Hepatocyte (in vitro differentiated cells): ENCODE data around the gene LRRC51.

Experiments used
- EZH2phosphoT487 ChIP-seq: fragments of 200-600 bp; sonication (generic); IDR thresholded peaks from one replicate; pipeline ENCODE4 v1.6.1; 2018; ENCODE audit warnings: antibody characterized with exemption, mild to moderate bottlenecking, low read depth, moderate library complexity; ENCODE audit not compliant: unreplicated experiment, severe bottlenecking
- TF ChIP-seq, protein P1 (sequence below): fragments of 200-600 bp; sonication (generic); IDR thresholded peaks from 2 replicates; pipeline ENCODE4 v1.5.1; 2016; ENCODE audit warnings: antibody characterized with exemption, mild to moderate bottlenecking; ENCODE audit not compliant: poor library complexity

GRCh38 chr11:72039031-72039855, 41.4 kb upstream of the LRRC51 start:
- no peak for TF ChIP-seq EZH2phosphoT487
- TF ChIP-seq, protein P1, sequence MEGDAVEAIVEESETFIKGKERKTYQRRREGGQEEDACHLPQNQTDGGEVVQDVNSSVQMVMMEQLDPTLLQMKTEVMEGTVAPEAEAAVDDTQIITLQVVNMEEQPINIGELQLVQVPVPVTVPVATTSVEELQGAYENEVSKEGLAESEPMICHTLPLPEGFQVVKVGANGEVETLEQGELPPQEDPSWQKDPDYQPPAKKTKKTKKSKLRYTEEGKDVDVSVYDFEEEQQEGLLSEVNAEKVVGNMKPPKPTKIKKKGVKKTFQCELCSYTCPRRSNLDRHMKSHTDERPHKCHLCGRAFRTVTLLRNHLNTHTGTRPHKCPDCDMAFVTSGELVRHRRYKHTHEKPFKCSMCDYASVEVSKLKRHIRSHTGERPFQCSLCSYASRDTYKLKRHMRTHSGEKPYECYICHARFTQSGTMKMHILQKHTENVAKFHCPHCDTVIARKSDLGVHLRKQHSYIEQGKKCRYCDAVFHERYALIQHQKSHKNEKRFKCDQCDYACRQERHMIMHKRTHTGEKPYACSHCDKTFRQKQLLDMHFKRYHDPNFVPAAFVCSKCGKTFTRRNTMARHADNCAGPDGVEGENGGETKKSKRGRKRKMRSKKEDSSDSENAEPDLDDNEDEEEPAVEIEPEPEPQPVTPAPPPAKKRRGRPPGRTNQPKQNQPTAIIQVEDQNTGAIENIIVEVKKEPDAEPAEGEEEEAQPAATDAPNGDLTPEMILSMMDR: no peak
